ENCODE results near the gene CNOT1.
A peak's percentile ranks its signal among the peaks of the same experiment; 100 is the strongest.
"Not testable (repeated sequence)": the region's sequence is repeated elsewhere in the genome, so short reads cannot be mapped to it uniquely, and the experiment has no call there.

Gene CNOT1
- 235 to 246 reads per million in 2 donors for total RNA-seq

DNA sequence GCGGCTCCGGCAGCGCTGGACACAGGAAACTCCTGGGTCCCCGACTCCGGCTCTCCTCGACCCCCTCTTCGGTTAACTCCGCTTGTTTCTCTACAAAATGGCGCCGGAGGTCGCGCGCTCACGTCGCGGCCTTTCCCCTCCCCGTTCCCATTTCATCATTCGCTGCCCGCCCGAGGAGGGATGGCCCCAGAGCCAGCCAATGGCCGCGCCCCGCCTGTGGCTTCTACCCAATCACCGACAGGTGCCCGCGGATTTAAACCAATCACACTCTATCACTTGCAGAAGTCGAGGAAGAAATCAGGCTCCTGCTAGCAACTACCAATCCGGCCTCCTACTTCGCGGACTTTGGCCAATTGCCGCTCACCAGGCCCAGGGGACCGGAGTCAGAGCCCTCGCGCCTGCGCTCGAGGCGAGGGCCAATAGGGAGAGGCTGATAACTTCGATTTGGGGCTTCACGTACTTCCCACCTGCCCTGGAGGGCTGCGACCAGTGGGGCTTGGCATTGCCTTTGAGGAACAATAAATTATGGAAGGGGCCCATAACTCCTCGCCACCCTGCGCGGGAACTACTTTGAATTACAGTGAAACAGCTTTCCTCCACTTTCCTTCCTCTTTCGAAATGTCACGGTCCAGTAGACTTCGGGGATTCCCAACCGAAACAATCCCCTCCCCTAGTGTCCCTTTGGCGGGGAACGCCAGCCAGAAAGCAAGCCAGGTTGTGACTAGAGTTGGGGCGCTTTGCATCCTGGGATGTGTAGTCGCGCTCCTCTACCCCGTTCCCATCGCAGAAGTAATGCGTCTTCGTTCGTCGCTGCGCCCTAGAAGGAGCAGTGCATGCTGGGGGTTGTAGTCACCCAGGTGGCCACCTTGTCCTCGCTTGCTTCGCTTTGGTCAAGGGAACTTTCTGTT, at the start of gene CNOT1:
TSS of gene CNOT1 (minus strand) at position 94 of the 908 bp plus-strand sequence. CDS start 30,489 bp downstream, outside the sequence.
- DNase-seq = peak; percentile 90 to 100 (median 96)

DNA sequence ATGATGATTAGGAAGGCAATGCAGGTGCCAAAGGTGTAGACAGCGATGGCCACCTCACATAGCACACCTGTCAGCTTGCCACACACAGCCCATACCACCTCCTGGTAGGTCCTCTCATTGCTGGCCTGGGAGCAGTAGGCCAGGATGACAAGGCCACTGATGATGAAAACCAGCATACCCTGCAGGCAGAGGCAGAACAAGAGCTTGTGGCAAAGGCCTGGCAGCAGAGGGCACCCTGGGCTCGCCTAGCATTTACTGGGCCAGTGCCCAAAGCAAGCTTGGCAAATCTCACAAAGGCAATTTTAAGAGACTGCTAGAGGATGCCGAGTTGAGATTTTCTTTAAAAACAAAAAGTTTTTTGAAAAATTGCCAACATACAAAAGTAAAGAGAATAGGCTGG, 49.1 kb upstream of the CNOT1 start:
- peak in 1 of 5 experiments; percentile 37 for DNase-seq

DNA sequence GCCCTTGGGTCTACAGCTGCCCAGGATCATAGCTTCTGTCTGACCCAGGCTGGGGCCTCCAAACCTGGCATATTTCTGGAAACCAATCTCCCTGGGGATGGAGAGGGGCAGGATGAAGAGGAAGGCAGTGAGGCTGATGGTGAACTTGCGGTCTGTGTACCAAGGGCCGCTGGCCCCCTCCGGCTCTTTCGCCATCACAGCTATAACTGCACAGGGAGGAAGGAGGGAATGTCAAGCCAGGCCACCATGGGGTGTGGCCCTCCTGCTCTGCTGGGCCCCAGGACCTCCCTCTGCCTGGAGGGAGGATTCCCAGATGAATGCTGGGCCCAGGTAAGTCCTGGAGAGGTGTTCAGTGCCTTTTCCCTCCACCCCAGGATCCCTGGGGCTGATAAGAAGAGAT, 48.6 kb upstream of the CNOT1 start:
- DNase-seq = no peak

DNA sequence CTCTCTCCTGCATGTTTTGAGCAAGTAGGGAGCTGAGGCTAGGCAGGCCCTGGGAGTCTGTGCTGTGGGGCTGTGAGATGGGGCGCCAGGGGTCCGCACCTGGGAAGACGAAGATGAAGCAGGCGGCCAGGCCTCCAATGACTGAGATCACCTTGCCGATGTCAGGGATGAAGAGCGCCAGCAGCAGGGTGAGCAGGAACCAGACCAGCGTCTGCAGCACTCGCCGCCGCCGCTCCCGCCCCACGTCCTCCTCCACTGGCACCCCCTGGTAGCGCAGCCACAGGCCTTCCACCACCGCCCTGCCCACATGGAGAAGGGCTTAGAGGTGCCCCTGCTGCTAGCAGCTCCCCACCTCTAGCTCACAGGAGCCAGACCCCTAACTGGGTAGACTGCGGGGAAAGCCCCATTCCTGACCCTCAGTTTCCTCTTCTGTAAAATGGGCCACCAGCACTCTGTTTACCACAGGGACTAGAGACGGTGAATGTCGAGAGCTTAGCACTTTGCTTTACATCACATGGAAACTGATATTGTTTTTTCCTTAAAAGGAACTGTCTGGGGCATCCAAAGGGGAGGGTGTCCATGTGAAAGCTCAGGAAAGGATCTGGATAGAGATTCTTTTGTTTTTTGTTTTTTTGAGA, 41.4 kb upstream of the CNOT1 start:
- DNase-seq = no peak

DNA sequence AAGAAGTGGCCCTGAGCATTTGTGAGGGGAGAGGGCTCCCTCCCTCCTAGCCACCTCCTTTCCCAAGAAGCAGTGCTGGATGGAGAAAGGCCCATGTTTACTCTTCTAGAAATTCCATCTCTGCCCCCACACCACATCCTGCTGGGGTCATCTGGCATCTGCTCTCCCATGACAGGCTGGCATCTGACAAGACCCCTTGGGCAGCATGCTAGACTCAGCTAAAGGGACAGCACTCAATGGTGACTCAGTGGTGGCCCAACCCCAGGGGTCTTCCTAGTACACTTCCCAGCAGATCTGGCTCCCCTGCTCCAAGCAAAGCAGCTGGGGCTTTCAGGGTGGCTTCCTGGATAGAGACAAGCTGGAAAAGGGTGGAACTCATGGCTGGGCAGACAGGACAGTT, 40.6 kb upstream of the CNOT1 start:
- DNase-seq = no peak

DNA sequence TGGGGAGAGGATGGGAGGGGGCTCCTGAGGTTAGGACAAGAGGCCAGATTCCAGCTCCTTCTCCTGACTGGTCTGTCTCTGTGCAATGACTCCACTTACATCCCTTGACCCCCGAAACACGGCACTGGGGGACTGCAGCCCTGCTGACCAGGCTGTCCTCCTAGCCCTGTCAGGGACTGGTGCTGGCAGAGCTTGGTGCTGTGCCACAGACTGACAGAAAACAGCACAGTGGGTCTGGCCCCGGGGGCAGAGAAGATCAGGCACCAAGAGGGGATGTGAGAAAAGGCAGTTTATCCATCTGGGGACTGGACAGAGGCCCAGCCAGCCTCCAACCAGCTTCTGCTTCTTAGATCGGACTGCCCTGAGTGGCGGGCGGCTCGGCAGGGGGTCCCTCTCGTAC, 35.6 kb upstream of the CNOT1 start:
- DNase-seq = no peak

DNA sequence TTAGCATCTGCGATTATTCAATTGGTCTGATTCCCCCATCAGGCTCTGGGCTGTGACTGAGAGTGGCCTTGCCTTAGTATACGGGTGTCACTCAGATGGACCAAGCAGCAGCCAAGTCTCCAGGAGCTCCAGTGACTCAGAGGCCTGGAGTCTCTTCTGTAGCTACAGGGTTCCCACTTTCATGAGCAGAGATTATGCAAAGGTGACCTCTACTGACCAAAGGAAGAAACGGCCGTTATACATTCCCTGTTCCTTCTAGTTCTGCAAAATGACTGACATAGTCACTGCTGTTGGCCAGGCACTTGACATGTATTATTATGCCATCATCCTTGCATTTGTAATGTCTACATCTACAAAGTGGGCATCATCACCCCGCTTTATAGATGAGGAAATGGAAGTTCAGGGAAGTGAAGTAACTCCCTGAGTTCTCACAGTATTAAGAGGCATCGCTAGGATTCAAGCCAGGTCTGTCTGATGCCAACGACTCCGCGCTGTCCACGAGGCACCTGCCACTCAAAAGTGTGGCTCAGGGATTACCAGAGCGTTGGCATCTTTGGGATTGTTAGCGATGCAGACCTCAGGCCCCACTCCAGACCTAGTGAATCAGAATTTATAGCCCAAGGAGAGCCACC, 31.7 kb upstream of the CNOT1 start:
- DNase-seq = peak in 1 of 5 experiments; percentile 36

DNA sequence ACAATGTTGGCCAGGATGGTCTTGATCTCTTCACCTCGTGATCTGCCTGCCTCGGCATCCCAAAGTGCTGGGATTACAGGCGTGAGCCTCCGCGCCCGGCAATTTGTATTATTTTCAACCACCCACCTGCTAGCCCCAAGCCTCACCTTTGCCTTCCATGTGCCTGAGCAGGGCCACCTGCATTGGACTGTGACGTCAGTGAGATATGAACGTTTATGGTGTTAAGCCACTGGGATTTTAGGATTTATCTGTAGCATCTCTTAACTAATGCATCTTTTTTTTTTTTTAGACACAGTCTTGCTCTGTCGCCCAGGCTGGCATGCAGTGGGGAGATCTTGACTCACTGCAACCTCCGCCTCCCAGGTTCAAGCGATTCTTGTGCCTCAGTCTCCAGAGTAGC, 30.3 kb upstream of the CNOT1 start:
- DNase-seq = not testable (repeated sequence)

DNA sequence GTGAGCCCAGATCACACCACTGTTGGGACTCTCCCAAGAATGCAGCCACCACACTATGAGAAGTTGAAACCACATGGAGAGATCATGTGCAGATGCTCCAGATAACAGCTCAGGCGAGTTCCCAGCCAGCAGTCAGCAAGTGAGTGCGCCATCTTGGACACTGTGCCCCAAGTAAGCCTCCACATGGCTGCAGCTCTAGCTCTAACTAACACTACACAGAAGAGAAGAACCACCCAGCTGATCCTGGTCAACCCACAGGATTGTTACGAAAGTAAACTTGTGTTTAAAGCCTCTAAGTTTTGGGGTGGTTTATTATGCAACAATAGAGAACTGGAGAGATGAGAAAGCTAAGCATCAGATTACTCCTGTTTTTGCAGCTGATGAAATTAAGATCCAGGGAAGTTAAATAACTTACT, 29.2 kb upstream of the CNOT1 start:
- DNase-seq = no peak

DNA sequence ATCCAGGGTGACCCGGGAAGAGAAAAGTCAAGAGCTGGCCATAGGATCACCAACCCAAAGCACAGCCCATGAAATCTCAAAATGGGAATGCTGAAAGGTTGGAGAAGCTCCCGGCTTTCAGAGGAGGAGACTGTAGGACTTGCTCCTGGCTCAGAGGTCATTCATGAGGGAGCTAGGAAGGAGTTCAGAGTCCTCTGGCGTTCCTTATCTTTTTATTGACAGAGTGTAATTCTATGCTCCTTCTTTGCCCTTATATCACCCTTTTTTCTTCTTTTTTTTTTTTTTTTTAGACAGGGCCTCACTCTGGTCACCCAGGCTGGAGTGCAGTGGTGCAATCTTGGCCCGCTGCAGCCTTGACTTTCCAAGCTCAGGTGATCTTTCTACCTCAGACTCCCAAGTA, 27.3 kb upstream of the CNOT1 start:
- no peak for DNase-seq

DNA sequence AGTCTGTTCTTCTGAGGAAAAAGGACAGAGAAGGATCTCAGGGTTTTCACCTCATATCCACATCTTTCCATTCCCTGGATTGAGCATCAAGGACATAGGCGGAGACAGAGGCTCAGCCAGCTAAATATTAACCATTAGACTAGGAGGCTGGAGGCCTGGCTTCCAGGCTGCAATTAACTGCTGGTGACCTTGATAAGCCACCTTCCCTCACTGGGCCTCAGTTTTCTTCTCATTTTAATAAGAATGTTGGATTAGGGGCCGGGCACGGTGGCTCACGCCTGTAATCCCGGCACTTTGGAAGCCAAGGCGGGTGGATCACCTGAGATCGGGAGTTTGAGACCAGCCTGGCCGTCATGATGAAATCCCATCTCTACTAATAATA, 25.6 kb upstream of the CNOT1 start:
- DNase-seq = no peak

DNA sequence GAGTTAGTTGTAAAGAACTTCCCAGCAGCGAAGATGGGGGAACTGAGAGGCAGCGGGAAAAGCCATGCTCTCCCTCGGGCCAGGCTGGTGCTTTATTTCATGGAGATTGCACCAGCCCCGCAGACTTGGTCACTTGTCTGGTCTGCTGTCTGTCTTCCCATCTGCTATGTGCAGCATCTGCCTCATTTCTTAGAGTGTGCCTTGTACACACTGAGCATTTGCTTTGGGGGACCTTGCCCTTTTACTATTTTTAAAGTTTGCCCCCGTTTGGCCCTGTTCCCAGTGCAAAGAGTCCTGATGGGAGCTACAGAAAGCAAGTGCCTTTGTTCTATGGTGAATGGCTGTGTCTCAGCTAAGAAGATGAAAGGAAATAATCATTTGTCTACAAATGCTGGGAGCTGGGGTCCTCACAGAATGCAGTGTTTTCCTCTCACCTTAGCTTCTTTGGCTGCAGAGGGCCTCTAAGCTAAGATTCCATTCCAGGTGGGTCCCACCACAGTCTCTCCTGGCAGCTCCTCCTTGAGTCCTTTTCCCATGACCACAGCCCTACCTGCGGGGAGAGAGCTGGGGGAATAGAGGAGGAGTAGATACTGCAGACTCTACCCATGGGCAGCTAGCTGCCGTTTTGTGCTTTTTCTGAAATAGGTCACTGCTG, 25.1 kb upstream of the CNOT1 start:
- no peak for DNase-seq

DNA sequence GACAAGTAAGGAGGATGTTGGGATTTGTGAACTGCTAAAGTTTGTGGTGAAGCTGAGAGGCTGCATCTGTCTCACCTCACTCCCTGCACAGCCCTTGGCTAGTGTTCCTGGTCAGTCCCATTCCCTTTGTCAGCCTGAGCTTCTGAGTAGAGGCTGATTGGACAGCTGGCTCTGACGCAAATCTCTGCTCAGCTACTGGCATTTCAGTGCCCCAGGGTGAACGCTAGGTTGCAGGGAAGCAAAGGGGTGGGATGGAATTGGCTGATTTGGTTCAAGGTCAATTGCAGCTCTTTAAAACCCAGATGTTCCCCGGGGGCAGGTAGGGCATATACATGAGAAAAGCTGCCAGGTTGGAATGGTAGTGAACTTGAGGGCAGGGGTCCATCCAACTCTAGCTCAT, 23.1 kb upstream of the CNOT1 start:
- no peak for DNase-seq

DNA sequence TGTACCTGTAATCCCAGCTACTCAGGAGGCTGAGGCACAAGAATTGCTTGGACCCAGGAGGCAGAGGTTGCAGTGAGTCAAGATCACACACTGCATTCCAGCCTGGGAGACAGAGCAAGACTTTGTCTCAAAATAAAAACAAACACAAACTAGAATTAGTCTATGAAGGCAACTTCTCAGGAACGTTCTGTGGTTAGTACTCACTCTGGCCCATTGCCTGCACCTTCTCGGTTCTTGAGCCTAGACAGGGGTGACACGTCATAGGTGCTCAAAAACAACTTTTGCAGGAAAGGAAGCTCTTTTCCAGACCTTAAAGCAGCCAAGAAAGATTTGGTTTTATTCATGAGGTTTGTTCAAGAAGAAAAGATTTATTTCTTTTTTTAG, 22.3 kb upstream of the CNOT1 start:
- no peak for DNase-seq

DNA sequence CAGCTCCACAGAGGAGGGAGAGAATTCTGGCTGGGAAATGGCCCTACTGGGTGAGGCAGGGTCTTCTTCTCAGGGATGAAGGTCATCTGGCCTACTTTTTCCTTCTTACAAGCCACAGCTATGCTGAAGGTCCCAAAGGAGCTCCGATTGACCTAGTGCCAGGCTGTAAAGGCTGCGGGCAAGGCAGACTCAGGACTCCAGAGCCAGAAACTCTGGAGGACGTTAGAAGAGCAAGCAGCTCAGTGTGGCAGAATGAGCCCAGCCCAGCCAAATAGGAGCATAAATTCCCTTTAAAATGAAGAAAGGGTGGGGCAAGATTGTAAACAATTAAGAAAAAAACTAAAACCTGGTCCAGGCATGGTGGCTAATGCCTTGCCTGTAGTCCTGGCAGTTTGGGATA, 20.1 kb upstream of the CNOT1 start:
- no peak for DNase-seq

DNA sequence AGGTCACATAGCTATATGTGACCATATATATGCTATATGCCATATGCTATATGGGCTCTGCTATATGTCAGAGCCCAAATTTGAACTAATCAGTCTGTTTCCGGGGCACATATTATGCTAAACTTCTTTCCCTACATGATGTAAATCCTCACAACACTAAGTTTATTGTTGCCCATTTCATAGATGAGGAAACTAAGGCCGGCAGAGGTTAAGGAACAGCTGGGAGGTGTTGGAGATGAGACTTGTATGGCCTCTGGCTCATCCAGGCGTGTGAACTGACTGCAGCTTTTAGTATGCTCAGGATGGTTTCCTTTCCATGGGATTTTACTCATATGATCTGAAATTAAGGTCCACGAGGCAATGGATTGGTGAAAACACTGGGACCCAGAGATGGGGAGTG, 17.5 kb upstream of the CNOT1 start:
- no peak for DNase-seq

DNA sequence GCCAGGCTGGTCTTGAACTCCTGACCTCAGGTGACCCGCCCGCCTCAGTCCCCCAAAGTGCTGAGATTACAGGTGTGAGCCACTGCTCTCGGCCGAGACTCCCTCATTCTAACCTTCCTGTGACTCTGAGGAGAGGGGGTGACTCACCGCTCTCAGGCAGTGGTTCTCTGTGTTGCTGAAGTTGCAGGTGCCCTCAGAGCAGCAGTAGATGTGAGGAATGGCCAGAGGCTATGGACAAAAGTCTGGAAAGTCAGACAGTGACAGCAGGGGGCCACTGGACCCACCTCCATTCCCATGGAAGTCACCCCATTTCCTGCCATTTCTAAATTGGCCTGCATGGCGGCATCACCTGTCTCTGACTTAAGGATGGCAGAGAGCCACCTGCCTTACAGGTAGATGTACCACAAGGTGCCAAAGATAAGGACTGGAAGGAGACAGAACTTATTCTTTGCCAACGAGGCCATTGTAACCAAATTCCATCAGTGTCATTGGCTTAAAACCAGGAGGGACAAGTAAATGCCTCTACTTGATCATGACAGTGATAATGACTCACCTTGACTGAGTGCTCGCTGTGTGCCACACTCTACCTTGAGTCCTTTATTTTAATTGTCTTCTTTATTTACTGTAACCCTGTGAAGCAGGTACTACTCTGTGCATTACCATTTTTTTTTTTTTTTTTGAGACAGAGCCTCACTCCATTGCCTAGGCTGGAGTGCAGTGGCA, 15.3 kb upstream of the CNOT1 start:
- no peak for DNase-seq

DNA sequence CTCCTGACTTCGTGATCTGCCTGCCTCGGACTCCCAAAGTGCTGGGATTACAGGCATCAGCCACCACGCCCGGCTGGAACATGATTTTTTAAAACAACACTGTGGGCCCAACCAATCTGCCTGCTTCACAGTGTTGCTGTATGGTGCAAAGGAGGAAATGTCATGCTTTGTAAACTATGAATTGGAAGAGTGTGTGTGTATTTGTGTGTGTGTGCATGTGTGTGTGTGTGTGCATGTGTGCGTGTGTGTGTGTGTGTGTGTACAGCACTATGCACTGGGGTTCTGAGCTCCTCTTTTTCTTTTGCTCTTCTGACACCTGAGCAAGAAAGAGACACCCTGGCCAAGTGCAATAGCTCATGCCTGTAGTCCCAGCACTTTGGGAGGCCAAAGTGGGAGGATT, 14.5 kb upstream of the CNOT1 start:
- DNase-seq = no peak

DNA sequence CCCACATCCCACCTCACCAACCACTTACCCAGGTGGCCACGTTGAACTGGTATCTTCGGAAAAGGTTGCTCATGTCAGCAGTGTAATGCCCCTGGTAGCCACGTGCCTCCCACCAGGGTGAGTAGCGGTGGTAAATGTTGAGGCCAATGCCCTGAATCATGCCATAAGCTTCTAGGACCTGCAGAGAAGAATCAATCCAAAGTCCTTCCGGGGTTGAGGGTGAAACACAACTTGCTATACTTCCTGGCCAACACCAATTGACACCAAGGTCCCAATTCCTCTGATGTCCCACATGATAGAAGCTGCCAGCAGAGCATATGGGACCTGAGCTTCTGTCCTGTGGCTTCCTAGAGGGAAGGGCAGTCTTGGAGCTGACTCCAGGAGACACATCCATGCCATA, 11.3 kb upstream of the CNOT1 start:
- no peak for DNase-seq

DNA sequence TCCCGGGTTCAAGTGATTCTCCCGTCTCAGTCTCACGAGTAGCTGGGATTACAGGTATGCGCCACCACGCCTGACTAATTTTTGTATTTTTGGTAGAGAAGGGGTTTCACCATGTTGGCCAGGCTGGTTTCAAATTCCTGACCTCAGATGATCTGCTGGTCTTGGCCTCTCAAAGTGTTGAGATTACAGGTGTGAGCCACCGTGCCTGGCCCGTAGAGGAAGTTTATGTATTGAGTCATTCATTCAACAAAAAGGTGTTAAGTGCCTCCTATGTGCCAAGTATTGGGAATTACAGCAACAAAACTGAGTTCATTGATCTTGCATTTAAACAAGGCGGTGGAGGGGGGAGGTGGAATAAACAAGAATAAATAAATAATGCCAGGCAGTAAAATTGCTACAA, 10.2 kb upstream of the CNOT1 start:
- DNase-seq = no peak

DNA sequence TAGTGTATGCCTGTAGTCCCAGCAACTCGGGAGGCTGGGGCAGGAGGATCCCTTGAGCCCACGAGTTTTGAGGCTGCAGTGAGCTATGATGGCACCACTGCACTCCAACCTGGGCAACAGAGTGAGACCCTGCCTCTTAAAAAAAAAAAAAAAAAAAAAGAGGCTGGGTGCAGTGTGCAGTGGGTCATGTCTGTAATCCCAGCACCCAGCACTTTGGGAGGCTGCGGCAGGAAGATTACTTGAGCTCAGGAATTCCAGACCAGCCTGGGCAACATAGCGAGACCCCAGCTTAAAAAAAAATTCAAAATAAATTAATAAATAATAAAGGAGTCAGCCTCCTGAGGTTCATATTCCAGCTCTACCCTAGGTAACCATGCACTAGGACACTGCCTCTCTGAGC, 9.6 kb upstream of the CNOT1 start:
- no peak for DNase-seq
